ENCODE measurements around the gene TSHZ2. TPM values are rescaled to one million over a fixed set of nuclear protein-coding genes. Genes with fewer than 3 reads are reported as not detected.

TSHZ2 gene
- total RNA-seq, 4 donors from 2014 or later = 28.6 to 40.1 (median 35.5) TPM

DNA sequence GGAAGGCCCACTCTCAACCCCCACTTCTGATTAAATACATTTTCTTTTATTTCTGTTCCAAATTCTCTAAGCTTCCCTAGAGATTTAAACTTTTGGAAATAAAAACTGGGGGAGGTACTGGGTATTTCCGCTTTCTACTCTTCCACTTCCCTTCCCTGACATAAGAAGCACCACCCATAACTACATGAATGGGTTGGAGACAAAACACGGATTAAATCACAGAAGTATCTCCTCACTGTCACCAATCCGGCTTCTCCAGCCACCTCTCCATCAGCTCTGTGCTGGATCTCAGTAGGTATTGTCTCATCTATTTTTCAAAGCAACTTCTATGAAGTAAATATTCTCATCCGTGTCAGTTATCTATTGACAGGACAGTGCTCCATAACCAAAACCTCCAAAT is 150.7 kb downstream of the TSHZ2 start:
- no peak for TF ChIP-seq CTCF (IDR thresholded peaks at IDR 0.05; ENCODE audit: low read depth)

DNA sequence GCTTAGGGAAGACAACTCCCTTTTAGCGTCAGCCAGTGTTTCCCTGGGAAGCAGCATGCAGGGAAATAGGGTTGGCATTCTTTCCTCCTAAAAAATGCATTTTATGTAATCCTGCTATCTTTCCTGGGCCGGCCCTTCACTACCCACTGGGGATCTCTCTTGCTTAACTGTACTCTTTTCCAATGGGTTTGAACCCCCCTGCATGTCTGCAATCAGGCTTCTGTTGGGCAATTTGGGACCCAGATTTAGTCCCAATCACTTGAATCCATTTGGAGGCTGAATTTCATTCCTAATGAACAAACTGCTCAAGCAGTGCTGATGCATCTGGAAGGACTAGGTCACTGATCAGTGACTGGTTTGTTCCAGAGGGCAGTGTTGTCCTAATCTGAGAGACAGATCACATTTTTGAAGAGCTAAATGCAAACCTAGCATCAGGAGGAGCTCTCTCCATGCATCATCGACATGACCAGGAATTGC is 152.0 kb downstream of the TSHZ2 start:
- no peak for TF ChIP-seq CTCF (IDR thresholded peaks at IDR 0.05; ENCODE audit: low read depth)

DNA sequence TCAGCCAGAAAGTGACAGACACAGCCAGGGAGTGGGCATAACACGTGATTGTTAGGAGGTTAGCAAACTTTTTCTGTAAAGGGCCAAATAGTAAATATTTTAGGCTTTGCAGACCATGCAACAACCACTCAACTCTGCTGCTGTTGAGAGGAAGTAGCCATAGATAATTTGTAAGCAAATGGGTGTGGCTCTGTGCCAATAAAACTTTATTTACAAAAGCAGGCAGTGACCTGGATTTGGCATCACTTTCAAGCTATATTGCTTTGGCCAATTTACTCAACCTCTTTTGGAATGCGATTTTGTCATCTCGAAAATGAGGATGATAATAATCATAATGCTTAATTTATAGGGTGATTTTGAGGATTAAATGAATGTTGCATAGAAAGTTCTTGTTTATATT is 152.6 kb downstream of the TSHZ2 start:
- no peak for TF ChIP-seq CTCF (IDR thresholded peaks at IDR 0.05; ENCODE audit: low read depth)

DNA sequence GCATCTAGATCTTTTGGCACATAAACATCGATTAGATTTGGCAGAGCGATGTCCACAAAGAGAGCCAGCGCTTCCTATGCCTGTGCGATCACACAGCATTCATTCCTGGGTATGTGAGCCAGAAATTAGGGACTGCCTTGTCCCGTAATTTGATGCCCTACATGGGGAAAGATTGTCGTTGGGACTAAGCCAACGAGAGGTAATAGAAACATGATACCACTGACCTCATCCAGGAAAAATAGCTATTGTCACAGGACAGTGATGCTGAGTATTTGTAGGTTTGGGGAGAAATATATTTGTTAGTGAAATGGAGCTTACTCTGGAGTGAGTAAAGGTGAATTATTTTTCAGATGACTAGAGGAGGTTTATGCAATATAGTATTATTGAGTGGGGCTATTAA is 154.0 kb downstream of the TSHZ2 start:
- TF ChIP-seq CTCF (IDR thresholded peaks at IDR 0.05; ENCODE audit: low read depth) = no peak

DNA sequence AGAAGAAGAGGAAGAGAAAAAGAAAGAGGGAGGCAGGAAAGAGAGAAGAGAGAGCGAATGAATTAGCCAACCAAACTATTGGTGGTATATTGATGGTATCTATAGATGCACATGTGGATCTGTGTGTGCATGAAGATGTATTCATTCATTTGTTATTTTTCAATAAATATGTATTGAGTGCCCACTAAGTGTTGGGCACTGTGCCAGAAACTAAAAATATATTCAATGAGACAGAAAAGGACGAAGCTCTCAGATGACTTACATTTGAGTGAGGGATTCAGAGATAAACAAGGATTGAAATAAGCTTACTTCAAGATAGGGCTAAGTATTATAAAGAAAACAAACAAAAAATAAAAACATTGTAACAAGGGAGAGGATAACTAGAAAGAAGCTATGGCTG is 154.9 kb downstream of the TSHZ2 start:
- no peak for TF ChIP-seq CTCF (IDR thresholded peaks at IDR 0.05; ENCODE audit: low read depth)

- TF ChIP-seq CTCF (IDR thresholded peaks at IDR 0.05; ENCODE audit: low read depth) = no peak
Measured at GRCh38 chr20:53128004-53128403, 155.8 kb downstream of the TSHZ2 start.

- TF ChIP-seq CTCF (IDR thresholded peaks at IDR 0.05; ENCODE audit: low read depth) = no peak
Measured at GRCh38 chr20:53129563-53129962, 157.4 kb downstream of the TSHZ2 start.
